Body of pancreas (tissue), 4 donors: ENCODE results near the gene OLAH.

ENCODE experiments used
- POLR2A ChIP-seq, 3 donors: fragments of 450-650 bp; IDR thresholded peaks; one replicate each; pipeline ENCODE4 v1.6.1; 2016; ENCODE audit warnings: antibody characterized with exemption in 3 of 3, mild to moderate bottlenecking in 2 of 3
- TF ChIP-seq, protein P1 (sequence below), 7 experiments: fragments of 450-650 bp in 4 of 7; fragments of 200-600 bp in 3 of 7; sonication (generic) in 3 of 7; IDR thresholded peaks; one replicate each; pipeline ENCODE4 v1.5.1; 2016 to 2019; ENCODE audit warnings: antibody characterized with exemption in 7 of 7

DNA sequence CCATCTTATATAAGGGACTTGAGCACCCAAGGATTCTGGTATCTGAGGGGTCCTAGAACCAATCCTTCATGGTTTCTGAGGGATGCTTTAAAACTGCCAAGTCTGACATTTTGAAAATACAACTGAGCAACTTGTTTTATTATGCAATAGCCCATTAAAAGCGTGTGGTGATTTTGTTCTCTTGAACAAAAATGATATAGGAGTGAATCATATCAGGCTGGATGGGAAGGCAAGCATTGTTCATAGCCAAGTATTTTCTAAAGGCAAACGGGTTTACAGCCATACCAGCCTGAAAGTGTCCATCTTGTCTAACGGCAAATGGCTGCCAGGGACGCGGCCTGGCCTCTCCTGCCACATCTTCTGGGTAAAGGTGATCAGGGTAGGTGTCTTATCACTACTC lies 76.8 kb downstream of the OLAH start:
- TF ChIP-seq, protein P1, sequence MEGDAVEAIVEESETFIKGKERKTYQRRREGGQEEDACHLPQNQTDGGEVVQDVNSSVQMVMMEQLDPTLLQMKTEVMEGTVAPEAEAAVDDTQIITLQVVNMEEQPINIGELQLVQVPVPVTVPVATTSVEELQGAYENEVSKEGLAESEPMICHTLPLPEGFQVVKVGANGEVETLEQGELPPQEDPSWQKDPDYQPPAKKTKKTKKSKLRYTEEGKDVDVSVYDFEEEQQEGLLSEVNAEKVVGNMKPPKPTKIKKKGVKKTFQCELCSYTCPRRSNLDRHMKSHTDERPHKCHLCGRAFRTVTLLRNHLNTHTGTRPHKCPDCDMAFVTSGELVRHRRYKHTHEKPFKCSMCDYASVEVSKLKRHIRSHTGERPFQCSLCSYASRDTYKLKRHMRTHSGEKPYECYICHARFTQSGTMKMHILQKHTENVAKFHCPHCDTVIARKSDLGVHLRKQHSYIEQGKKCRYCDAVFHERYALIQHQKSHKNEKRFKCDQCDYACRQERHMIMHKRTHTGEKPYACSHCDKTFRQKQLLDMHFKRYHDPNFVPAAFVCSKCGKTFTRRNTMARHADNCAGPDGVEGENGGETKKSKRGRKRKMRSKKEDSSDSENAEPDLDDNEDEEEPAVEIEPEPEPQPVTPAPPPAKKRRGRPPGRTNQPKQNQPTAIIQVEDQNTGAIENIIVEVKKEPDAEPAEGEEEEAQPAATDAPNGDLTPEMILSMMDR (IDR thresholded peaks at IDR 0.05): no peak
- TF ChIP-seq POLR2A (IDR thresholded peaks at IDR 0.05): no peak
